Endothelial cell of umbilical vein (primary cell): ENCODE measurements around the gene MICALL1. TPM values are rescaled to one million over a fixed set of nuclear protein-coding genes. Genes with fewer than 3 reads are reported as not detected.
"Not testable (repeated sequence)": the region's sequence is repeated elsewhere in the genome, so short reads cannot be mapped to it uniquely, and the experiment has no call there.

Source experiments
- BruUV-seq: library from RNA; stranded (reverse); fragments of 400-500 nt; replicated peaks from 2 replicates; lab custom pipeline; 2021; lab: Mats Ljungman, UMichigan
- CTCF ChIA-PET: fragments of 300-600, 350-600 bp; sonication (Branson Sonifier 250); formaldehyde crosslinking; loops from one replicate; lab custom pipeline; 2021; ENCODE audit warnings: antibody characterized with exemption, inconsistent platforms; lab: Charles Lee
- POLR2A ChIA-PET: fragments of 300-600, 350-600 bp; sonication (Branson Sonifier 250); formaldehyde crosslinking; loops from one replicate; lab custom pipeline; 2021; ENCODE audit warnings: antibody characterized with exemption, inconsistent platforms; lab: Charles Lee
- DNase-seq: peaks from one replicate; pipeline ENCODE4 v3.0.0-alpha.2; 2011; ENCODE audit warnings: low read depth, low spot score
- FAIRE-seq: peaks from 2 replicates; lab custom pipeline; 2011; peaks lifted over from hg19 to GRCh38; lab: Jason Lieb, UNC
- H2AFZ ChIP-seq: 2 replicates; pipeline ENCODE4 v1.6.0; 2012; ENCODE audit warnings: low read depth, low read length, control low read depth, inconsistent platforms
- H3K27ac ChIP-seq: 2 replicates; pipeline ENCODE4 v1.5.1; 2011; ENCODE audit warnings: low read depth, mild to moderate bottlenecking, control low read depth, low read length, moderate library complexity; ENCODE audit not compliant: insufficient read depth
- H3K27me3 ChIP-seq, 2 experiments: 2 replicates each; pipeline versions ENCODE4 v1.6.0 to v1.6.1; 2011; ENCODE audit warnings: low read length in 2 of 2, mixed read lengths in 1 of 2; ENCODE audit not compliant: control insufficient read depth in 2 of 2, insufficient read depth in 2 of 2
- H3K36me3 ChIP-seq, 2 experiments: 2 replicates in 1 of 2; 3 replicates in 1 of 2; pipeline ENCODE4 v1.5.1; 2011; ENCODE audit warnings: low read length in 2 of 2, mild to moderate bottlenecking in 1 of 2, moderate library complexity in 1 of 2; ENCODE audit not compliant: control insufficient read depth in 2 of 2, insufficient read depth in 2 of 2; ENCODE audit errors: extremely low read depth in 1 of 2
- H3K4me1 ChIP-seq: 3 replicates; pipeline ENCODE4 v1.5.1; 2011; ENCODE audit warnings: mild to moderate bottlenecking, low read length; ENCODE audit not compliant: control insufficient read depth, insufficient read depth; ENCODE audit errors: extremely low read depth
- H3K4me2 ChIP-seq: 2 replicates; pipeline ENCODE4 v1.6.1; 2011; ENCODE audit warnings: low read length, control low read depth, mixed read lengths; ENCODE audit not compliant: insufficient read depth
- H3K4me3 ChIP-seq, 3 experiments: fragments of 200-600 bp in 1 of 3; sonication (generic), shearing (Covaris generic) in 1 of 3; replicated peaks in 1 of 3; 2 replicates each; pipeline ENCODE4 v1.5.1; 2011 to 2016; ENCODE audit warnings: control low read depth in 3 of 3, low read length in 3 of 3, mild to moderate bottlenecking in 2 of 3, inconsistent platforms in 1 of 3, low read depth in 1 of 3, moderate library complexity in 1 of 3; ENCODE audit not compliant: insufficient read depth in 1 of 3
- H3K79me2 ChIP-seq: 2 replicates; pipeline ENCODE4 v1.6.0; 2012; ENCODE audit warnings: low read length, inconsistent platforms; ENCODE audit not compliant: control insufficient read depth, insufficient read depth
- H3K9ac ChIP-seq: replicated peaks from 2 replicates; pipeline ENCODE3; 2011; ENCODE audit warnings: low read length, control low read depth; ENCODE audit not compliant: insufficient read depth; ENCODE audit errors: extremely low read depth
- H3K9me1 ChIP-seq: replicated peaks from 3 replicates; pipeline ENCODE4 v1.6.0; 2011; ENCODE audit warnings: mild to moderate bottlenecking, low read length; ENCODE audit not compliant: control insufficient read depth, insufficient read depth; ENCODE audit errors: extremely low read depth
- H3K9me3 ChIP-seq: replicated peaks from 2 replicates; pipeline ENCODE4 v1.5.1; 2012; ENCODE audit warnings: low read length, inconsistent platforms; ENCODE audit not compliant: control insufficient read depth, insufficient read depth
- H4K20me1 ChIP-seq: replicated peaks from 2 replicates; pipeline ENCODE3; 2011; ENCODE audit warnings: mild to moderate bottlenecking, low read length; ENCODE audit not compliant: control insufficient read depth, insufficient read depth; ENCODE audit errors: extremely low read depth
- EZH2 ChIP-seq: IDR thresholded peaks from 2 replicates; pipeline ENCODE4 v1.6.1; 2012; ENCODE audit warnings: borderline replicate concordance, low read depth, mild to moderate bottlenecking, moderate library complexity, low read length, inconsistent platforms; ENCODE audit not compliant: severe bottlenecking
- POLR2AphosphoS5 ChIP-seq: IDR thresholded peaks from 2 replicates; pipeline ENCODE4 v1.6.1; 2012; ENCODE audit warnings: low read depth, mild to moderate bottlenecking, control low read depth, low read length, moderate library complexity; ENCODE audit not compliant: insufficient read depth
- dilution Hi-C: fragments of 300-500 bp; cut with MboI; formaldehyde crosslinking; loops from one replicate; pipeline ENCODE4 v1.15.0; 2019; ENCODE audit warnings: low sequenced_read_pairs; ENCODE audit not compliant: extremely low pct_ligation_motif_present
- intact Hi-C: fragments of 100-400 bp; cut with micrococcal nuclease; formaldehyde crosslinking; loops from one replicate; pipeline ENCODE4 v1.10.0; 2022
- polyA plus RNA-seq, 4 experiments: library from polyadenylated mRNA; depleted of rRNA in 3 of 4; stranded (reverse) in 3 of 4; unstranded in 1 of 4; fragments of >200 nt; gene quantifications; 2 replicates each; pipeline versions ENCODE4 v1.2.1 to v1.2.3, GENCODE V29; 2011 to 2012; ENCODE audit warnings: missing spikeins in 1 of 4
- total RNA-seq: library from RNA; stranded (reverse); gene quantifications from 2 replicates; pipeline ENCODE4 v1.2.3, GENCODE V29; 2021
- TF ChIP-seq, protein P1 (sequence below): IDR thresholded peaks from 2 replicates; pipeline ENCODE4 v1.6.1; 2011; ENCODE audit not compliant: insufficient read depth, insufficient read length
- TF ChIP-seq, protein P2 (sequence below), 2 donors: IDR thresholded peaks; 1 replicate in 1 of 2; 2 replicates in 1 of 2; pipeline ENCODE4 v1.5.1; 2011; ENCODE audit warnings: low read length in 2 of 2, mild to moderate bottlenecking in 2 of 2, moderate library complexity in 2 of 2, control low read depth in 1 of 2, inconsistent platforms in 1 of 2, low read depth in 1 of 2; ENCODE audit not compliant: insufficient read depth in 1 of 2; ENCODE audit errors: extremely low read depth in 1 of 2

The MICALL1 gene
- total and polyA plus RNA-seq, 2 donors (not counting 3 experiments of a cell fraction or from before 2014, with no cell fraction given), result 23.9 to 66.9 TPM

DNA sequence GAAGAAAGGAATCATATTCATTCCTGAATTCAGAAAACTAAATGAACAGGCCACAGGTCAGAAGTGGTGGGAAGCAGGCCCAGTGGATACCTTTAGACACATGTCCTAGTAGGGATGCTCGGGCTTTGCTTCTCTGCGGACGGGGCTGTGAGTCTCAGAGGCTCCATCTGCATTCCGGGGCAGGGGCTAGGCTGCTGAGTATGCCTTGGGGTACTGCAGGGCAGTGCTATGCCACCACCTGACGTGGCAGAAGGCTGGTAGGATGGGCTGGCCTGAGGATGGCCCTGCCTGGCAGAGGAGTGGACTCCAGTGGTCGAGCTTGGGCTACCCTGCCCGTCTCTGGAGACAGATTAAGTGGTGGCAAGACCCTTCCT, 37.7 kb downstream of the MICALL1 start:
- Histone ChIP-seq H2AFZ (no peak overlapping the region), H3K9me3 (no peaks in the 10 kb centered on the region), H3K4me1 (peaks cover 5% of the 10 kb centered on the region), H3K36me3 (peaks cover 9 to 23% of the 10 kb centered on the region in 2 experiments), H3K4me3 (no peak overlapping the region), H3K9ac (no peak overlapping the region), H3K79me2 (no peaks in the 10 kb centered on the region), H4K20me1 (no peaks in the 10 kb centered on the region), H3K27me3 (no peaks in the 10 kb centered on the region), H3K4me2 (no peak overlapping the region), H3K27ac (no peak overlapping the region), H3K9me1 (no peaks in the 10 kb centered on the region)
- intact Hi-C loops, result no loop called here
- BruUV-seq, result no TSS peak
- FAIRE-seq (no peak), DNase-seq (no peak)
- ChIA-PET CTCF (interaction anchor here (1.0 kb wide), 1 partner anchor 13 kb away, joined by 4 read pairs; no protein-coding TSS in a partner anchor), POLR2A (no interaction called here)
- dilution Hi-C loops, result no loop called here
- TF ChIP-seq, protein P1, sequence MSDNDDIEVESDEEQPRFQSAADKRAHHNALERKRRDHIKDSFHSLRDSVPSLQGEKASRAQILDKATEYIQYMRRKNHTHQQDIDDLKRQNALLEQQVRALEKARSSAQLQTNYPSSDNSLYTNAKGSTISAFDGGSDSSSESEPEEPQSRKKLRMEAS, result no peak
- TF ChIP-seq EZH2 (no peak), POLR2AphosphoS5 (peak; percentile 16)
- TF ChIP-seq, protein P2, sequence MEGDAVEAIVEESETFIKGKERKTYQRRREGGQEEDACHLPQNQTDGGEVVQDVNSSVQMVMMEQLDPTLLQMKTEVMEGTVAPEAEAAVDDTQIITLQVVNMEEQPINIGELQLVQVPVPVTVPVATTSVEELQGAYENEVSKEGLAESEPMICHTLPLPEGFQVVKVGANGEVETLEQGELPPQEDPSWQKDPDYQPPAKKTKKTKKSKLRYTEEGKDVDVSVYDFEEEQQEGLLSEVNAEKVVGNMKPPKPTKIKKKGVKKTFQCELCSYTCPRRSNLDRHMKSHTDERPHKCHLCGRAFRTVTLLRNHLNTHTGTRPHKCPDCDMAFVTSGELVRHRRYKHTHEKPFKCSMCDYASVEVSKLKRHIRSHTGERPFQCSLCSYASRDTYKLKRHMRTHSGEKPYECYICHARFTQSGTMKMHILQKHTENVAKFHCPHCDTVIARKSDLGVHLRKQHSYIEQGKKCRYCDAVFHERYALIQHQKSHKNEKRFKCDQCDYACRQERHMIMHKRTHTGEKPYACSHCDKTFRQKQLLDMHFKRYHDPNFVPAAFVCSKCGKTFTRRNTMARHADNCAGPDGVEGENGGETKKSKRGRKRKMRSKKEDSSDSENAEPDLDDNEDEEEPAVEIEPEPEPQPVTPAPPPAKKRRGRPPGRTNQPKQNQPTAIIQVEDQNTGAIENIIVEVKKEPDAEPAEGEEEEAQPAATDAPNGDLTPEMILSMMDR (IDR thresholded peaks at IDR 0.05; ENCODE audit: extremely low read depth in 1 of 2, insufficient read depth in 1 of 2, low read depth in 1 of 2, low read length in 2 of 2), result no peak

DNA sequence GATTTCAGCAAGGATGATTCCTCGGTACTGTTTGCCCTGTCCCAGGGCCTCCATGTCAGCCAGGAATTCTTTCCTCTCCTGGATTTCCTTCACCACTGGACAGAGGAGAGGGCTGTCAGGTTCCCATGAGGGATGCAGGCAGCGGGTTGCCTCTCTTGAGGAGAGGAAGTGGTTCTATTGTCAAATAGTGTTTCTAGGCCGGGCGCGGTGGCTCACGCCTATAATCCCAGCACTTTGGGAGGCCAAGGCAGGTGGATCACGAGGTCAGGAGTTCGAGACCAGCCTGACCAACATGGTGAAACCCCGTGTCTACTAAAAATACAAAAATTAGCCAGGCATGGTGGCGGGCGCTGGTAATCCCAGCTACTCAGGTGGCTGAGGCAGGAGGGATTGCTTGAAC, 38.3 kb downstream of the MICALL1 start:
- H3K36me3 ChIP-seq, result peaks cover 9 to 20% of the 10 kb centered on the region in 2 experiments
- POLR2A ChIA-PET, H3K27ac ChIP-seq, H3K4me3 ChIP-seq, H2AFZ ChIP-seq, H3K9me1 ChIP-seq, DNase-seq, H4K20me1 ChIP-seq, H3K79me2 ChIP-seq, H3K9me3 ChIP-seq, CTCF ChIA-PET, dilution Hi-C loops, H3K9ac ChIP-seq, intact Hi-C loops, FAIRE-seq, H3K27me3 ChIP-seq, H3K4me2 ChIP-seq, H3K4me1 ChIP-seq: not testable (repeated sequence)
- BruUV-seq, result TSS peak; percentile 0

DNA sequence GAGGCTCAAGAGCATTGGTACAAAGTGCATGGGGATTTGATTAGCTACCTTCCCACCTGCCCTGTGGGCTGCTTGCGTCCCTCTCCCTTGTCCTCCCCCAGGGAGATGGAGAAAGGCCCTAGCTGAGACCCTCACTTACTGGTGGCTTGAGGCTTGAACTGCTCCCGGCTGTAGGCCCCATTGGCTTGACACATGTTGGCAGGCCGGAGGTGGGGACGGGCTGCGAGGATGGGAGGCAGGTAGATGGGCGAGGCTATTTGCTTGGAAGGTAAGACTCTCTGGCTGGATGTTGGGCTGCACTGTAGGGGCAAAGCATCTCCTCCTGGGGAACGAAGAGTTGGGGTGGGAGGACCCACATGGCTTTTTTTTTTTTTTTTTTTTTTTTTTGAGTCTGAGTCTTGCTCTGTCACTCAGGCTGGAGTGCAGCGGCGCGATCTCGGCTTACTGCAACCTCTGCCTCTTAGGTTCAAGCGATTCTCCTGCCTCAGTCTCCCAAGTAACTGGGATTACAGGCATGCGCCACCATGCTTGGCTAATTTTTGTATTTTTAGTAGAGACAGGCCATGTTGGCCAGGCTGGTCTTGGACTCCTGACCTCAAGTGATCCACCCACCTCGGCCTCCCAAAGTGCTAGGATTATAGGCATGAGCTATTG, 41.2 kb downstream of the MICALL1 start:
- DNase-seq, H3K9me3 ChIP-seq, BruUV-seq, H2AFZ ChIP-seq, H3K27me3 ChIP-seq, H3K4me2 ChIP-seq, FAIRE-seq, H3K79me2 ChIP-seq, H3K9ac ChIP-seq, H4K20me1 ChIP-seq, H3K4me1 ChIP-seq, POLR2A ChIA-PET, H3K36me3 ChIP-seq, H3K9me1 ChIP-seq, intact Hi-C loops, H3K27ac ChIP-seq, H3K4me3 ChIP-seq, dilution Hi-C loops: not testable (repeated sequence)
- CTCF ChIA-PET, result interaction anchor here (1.8 kb wide), 1 partner anchor 14 kb away, joined by 7 read pairs; no protein-coding TSS in a partner anchor
